Measurements from ENCODE around the gene KLHDC7A.

DNA sequence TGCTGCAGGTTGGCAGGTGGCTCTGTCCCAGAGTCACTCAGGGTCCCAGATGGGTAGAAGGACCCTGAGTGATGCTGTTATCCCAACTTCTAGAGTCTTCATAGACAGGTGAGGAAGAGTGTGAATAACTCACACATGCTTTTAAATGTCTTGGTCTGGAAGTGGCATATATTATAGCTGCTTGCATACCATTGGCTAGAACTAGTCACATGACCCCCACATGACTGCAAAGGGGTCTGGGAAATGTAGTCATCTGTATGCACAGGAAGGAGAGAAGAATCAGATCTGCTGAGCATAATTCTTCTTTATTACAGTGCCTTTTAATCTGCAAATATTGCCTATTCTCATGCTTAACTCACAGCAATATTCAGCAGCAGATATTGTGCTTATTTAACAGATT, 28.2 kb upstream of the KLHDC7A start:
- TF ChIP-seq, protein P1, sequence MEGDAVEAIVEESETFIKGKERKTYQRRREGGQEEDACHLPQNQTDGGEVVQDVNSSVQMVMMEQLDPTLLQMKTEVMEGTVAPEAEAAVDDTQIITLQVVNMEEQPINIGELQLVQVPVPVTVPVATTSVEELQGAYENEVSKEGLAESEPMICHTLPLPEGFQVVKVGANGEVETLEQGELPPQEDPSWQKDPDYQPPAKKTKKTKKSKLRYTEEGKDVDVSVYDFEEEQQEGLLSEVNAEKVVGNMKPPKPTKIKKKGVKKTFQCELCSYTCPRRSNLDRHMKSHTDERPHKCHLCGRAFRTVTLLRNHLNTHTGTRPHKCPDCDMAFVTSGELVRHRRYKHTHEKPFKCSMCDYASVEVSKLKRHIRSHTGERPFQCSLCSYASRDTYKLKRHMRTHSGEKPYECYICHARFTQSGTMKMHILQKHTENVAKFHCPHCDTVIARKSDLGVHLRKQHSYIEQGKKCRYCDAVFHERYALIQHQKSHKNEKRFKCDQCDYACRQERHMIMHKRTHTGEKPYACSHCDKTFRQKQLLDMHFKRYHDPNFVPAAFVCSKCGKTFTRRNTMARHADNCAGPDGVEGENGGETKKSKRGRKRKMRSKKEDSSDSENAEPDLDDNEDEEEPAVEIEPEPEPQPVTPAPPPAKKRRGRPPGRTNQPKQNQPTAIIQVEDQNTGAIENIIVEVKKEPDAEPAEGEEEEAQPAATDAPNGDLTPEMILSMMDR (conservative IDR thresholded peaks at IDR 0.05; ENCODE audit: low read depth, low read length), result no peak
- TF ChIP-seq EZH2 (IDR thresholded peaks at IDR 0.05; ENCODE audit: borderline replicate concordance, low read depth, low read length, poor library complexity, severe bottlenecking), result no peak

Measured in A673 (cell line).